ENCODE results near the gene DPP8.

Gene DPP8

DNA sequence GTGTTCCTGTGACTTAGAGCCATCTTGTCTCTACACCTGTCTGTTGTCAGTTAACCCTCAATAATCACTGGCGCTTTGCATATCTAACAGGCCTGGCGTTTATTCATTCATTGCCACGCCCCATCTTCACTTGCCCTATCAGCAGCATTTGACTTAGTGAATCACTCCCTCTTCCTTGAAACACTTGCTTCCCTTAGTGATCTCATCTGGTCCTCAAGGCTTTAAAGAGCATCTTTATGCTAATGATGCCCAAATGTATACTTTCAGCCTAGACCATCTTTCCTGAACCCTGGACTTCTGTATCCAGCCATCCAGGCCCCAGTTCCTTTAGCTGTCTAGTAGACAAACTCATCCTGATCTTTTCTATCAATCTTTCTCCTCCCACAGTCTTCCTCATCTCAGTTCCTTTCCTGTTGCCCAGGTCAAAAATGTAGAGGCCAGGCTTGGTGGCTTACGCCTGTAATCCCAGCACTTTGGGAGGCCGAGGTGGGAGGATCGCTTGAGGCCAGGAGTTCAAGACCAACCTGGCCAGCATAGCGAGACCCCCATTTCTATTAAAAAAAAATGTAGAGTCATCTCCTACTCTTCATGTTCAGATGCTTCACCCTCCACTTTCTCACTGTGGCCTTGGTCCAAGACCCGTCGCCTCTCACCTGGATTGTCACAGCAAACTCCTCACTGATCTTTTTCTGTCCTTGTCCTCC, 93.4 kb downstream of the DPP8 start:
- Histone ChIP-seq H3K4me3 (ENCODE audit: low read length) (no peak overlapping the region), H3K36me3 (ENCODE audit: control insufficient read depth, insufficient read depth, low read length, severe bottlenecking) (no peaks in the 10 kb centered on the region), H3K9ac (ENCODE audit: low read length) (no peak overlapping the region), H3K9me3 (ENCODE audit: control insufficient read depth, low read length) (no peaks in the 10 kb centered on the region), H3K4me1 (ENCODE audit: control insufficient read depth, insufficient read depth, low read length) (peaks cover 12% of the 10 kb centered on the region), H3K27me3 (replicated peaks; ENCODE audit: control insufficient read depth, insufficient read depth, low read length) (peaks cover 23% of the 10 kb centered on the region)
- peak; percentile 20 for DNase-seq (ENCODE audit: low read depth)

- Histone ChIP-seq H3K9ac (ENCODE audit: low read length) (no peak overlapping the region), H3K4me3 (ENCODE audit: low read length) (peak overlapping the region; percentile 27), H3K27me3 (replicated peaks; ENCODE audit: control insufficient read depth, insufficient read depth, low read length) (peaks cover 30% of the 10 kb centered on the region), H3K36me3 (ENCODE audit: control insufficient read depth, insufficient read depth, low read length, severe bottlenecking) (no peaks in the 10 kb centered on the region), H3K9me3 (ENCODE audit: control insufficient read depth, low read length) (no peaks in the 10 kb centered on the region), H3K4me1 (ENCODE audit: control insufficient read depth, insufficient read depth, low read length) (peaks cover 12% of the 10 kb centered on the region)
- DNase-seq (ENCODE audit: low read depth), result no peak
Observed at GRCh38 chr15:65423150-65423975, 94.1 kb downstream of the DPP8 start.

DNA sequence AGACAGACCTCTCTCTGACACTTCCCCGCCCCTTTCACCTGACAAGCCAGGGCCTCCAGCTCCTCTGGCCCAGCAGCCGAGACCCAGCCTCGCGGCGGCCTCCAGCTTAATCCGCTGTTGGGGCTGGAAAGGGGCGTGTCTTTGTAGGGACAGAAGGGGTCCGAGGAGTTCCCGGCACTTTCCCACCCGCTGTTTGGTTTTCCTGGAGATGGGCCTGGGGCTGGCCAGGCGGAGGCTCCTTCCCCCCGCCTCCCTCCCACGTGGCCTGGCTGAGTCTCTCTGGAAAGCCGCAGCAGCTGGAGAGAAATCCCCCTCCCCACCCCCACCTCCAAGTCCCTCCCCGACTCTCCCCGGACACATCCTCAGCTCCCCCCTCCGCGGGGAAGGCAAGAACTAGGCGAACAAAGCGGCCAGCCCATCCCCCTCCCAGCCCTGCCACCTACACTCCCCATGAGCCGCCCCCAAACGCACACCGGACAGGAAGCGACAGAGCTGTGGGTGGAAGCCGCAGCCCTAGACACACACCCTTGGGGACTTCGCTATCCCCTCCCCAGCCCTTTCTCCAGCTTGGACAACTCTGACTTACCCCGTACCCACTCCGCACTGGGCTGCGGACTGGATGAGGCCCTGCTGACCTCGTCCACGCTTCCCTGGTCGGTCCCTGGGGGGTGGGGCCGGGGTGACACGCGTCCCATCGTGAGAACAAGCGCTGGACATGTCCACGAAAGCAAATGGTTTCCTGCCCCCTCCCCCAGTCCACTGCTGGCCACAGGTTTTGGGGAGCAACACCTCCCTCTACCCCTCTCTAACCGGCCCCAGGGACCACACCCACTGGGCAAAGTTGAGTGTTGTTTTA, 95.9 kb downstream of the DPP8 start:
- peak overlapping the region; percentile 77 for H3K4me3 ChIP-seq (ENCODE audit: low read length)
- H3K36me3 ChIP-seq (ENCODE audit: control insufficient read depth, insufficient read depth, low read length, severe bottlenecking), result no peaks in the 10 kb centered on the region
- peaks cover 12% of the 10 kb centered on the region for H3K4me1 ChIP-seq (ENCODE audit: control insufficient read depth, insufficient read depth, low read length)
- peak overlapping the region; percentile 42 for H3K9ac ChIP-seq (ENCODE audit: low read length)
- DNase-seq (ENCODE audit: low read depth), result peak; percentile 65
- no peaks in the 10 kb centered on the region for H3K9me3 ChIP-seq (ENCODE audit: control insufficient read depth, low read length)
- H3K27me3 ChIP-seq (replicated peaks; ENCODE audit: control insufficient read depth, insufficient read depth, low read length), result peaks cover 43% of the 10 kb centered on the region

DNA sequence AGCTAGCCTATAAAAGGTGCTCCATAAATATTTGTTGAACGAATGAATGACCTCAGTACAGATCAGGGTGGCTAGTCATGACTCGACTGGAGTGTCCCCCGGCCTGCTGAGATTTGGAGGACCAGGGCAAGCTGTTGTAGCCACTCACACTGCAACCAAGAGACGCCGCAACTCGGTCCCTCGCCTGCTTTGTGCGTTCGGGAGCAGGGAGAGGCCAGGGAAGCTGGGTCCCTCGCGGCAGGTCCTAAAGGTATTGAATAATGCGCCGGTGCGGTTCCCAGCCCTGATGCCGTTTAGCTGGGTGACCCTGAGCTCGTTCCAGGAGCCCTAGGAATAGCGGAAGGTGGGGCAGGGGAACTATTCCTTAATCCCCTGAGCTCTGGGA, 96.5 kb downstream of the DPP8 start:
- no peak for DNase-seq (ENCODE audit: low read depth)
- Histone ChIP-seq H3K36me3 (ENCODE audit: control insufficient read depth, insufficient read depth, low read length, severe bottlenecking) (no peaks in the 10 kb centered on the region), H3K4me1 (ENCODE audit: control insufficient read depth, insufficient read depth, low read length) (peaks cover 12% of the 10 kb centered on the region), H3K4me3 (ENCODE audit: low read length) (peak overlapping the region; percentile 77), H3K9ac (ENCODE audit: low read length) (no peak overlapping the region), H3K9me3 (ENCODE audit: control insufficient read depth, low read length) (no peaks in the 10 kb centered on the region), H3K27me3 (replicated peaks; ENCODE audit: control insufficient read depth, insufficient read depth, low read length) (peaks cover 45% of the 10 kb centered on the region)

GRCh38 chr15:65418596-65418995, 98.9 kb downstream of the DPP8 start:
- no peak overlapping the region for H3K4me3 ChIP-seq (ENCODE audit: low read length)
- H3K36me3 ChIP-seq (ENCODE audit: control insufficient read depth, insufficient read depth, low read length, severe bottlenecking), result no peaks in the 10 kb centered on the region
- no peaks in the 10 kb centered on the region for H3K9me3 ChIP-seq (ENCODE audit: control insufficient read depth, low read length)
- H3K9ac ChIP-seq (ENCODE audit: low read length), result no peak overlapping the region
- DNase-seq (ENCODE audit: low read depth), result no peak
- peaks cover 19% of the 10 kb centered on the region for H3K4me1 ChIP-seq (ENCODE audit: control insufficient read depth, insufficient read depth, low read length)
- peaks cover 56% of the 10 kb centered on the region for H3K27me3 ChIP-seq (replicated peaks; ENCODE audit: control insufficient read depth, insufficient read depth, low read length)

GRCh38 chr15:65416845-65417416, 100.6 kb downstream of the DPP8 start:
- H3K4me1 ChIP-seq (ENCODE audit: control insufficient read depth, insufficient read depth, low read length), result peaks cover 13% of the 10 kb centered on the region
- DNase-seq (ENCODE audit: low read depth), result no peak
- no peaks in the 10 kb centered on the region for H3K9me3 ChIP-seq (ENCODE audit: control insufficient read depth, low read length)
- peaks cover 50% of the 10 kb centered on the region for H3K27me3 ChIP-seq (replicated peaks; ENCODE audit: control insufficient read depth, insufficient read depth, low read length)
- no peak overlapping the region for H3K4me3 ChIP-seq (ENCODE audit: low read length)
- H3K9ac ChIP-seq (ENCODE audit: low read length), result no peak overlapping the region
- no peaks in the 10 kb centered on the region for H3K36me3 ChIP-seq (ENCODE audit: control insufficient read depth, insufficient read depth, low read length, severe bottlenecking)

GRCh38 chr15:65414841-65415621, 102.5 kb downstream of the DPP8 start:
- DNase-seq (ENCODE audit: low read depth), result peak; percentile 68
- H3K4me1 ChIP-seq (ENCODE audit: control insufficient read depth, insufficient read depth, low read length), result peaks cover 7% of the 10 kb centered on the region
- no peak overlapping the region for H3K4me3 ChIP-seq (ENCODE audit: low read length)

GRCh38 chr15:65413760-65414144, 103.7 kb downstream of the DPP8 start:
- Histone ChIP-seq H3K4me3 (ENCODE audit: low read length) (no peak overlapping the region), H3K27me3 (replicated peaks; ENCODE audit: control insufficient read depth, insufficient read depth, low read length) (peaks cover 33% of the 10 kb centered on the region), H3K4me1 (ENCODE audit: control insufficient read depth, insufficient read depth, low read length) (peaks cover 7% of the 10 kb centered on the region), H3K36me3 (ENCODE audit: control insufficient read depth, insufficient read depth, low read length, severe bottlenecking) (no peaks in the 10 kb centered on the region), H3K9me3 (ENCODE audit: control insufficient read depth, low read length) (no peaks in the 10 kb centered on the region), H3K9ac (ENCODE audit: low read length) (no peak overlapping the region)
- no peak for DNase-seq (ENCODE audit: low read depth)

More at GRCh38 chr15:65414841-65415621, 102.5 kb downstream of the DPP8 start:
- Histone ChIP-seq H3K36me3 (ENCODE audit: control insufficient read depth, insufficient read depth, low read length, severe bottlenecking) (no peaks in the 10 kb centered on the region), H3K9ac (ENCODE audit: low read length) (no peak overlapping the region), H3K9me3 (ENCODE audit: control insufficient read depth, low read length) (no peaks in the 10 kb centered on the region), H3K27me3 (replicated peaks; ENCODE audit: control insufficient read depth, insufficient read depth, low read length) (peaks cover 36% of the 10 kb centered on the region)

- H3K36me3 ChIP-seq (ENCODE audit: control insufficient read depth, insufficient read depth, low read length, severe bottlenecking), result no peaks in the 10 kb centered on the region
- H3K9me3 ChIP-seq (ENCODE audit: control insufficient read depth, low read length), result no peaks in the 10 kb centered on the region
- peaks cover 7% of the 10 kb centered on the region for H3K4me1 ChIP-seq (ENCODE audit: control insufficient read depth, insufficient read depth, low read length)
- no peak overlapping the region for H3K9ac ChIP-seq (ENCODE audit: low read length)
- peaks cover 27% of the 10 kb centered on the region for H3K27me3 ChIP-seq (replicated peaks; ENCODE audit: control insufficient read depth, insufficient read depth, low read length)
- H3K4me3 ChIP-seq (ENCODE audit: low read length), result no peak overlapping the region
- no peak for DNase-seq (ENCODE audit: low read depth)
Observed at GRCh38 chr15:65413051-65413759, 104.3 kb downstream of the DPP8 start.

- Histone ChIP-seq H3K9me3 (ENCODE audit: control insufficient read depth, low read length) (no peaks in the 10 kb centered on the region), H3K27me3 (replicated peaks; ENCODE audit: control insufficient read depth, insufficient read depth, low read length) (peaks cover 24% of the 10 kb centered on the region), H3K9ac (ENCODE audit: low read length) (no peak overlapping the region), H3K4me3 (ENCODE audit: low read length) (no peak overlapping the region), H3K36me3 (ENCODE audit: control insufficient read depth, insufficient read depth, low read length, severe bottlenecking) (no peaks in the 10 kb centered on the region), H3K4me1 (ENCODE audit: control insufficient read depth, insufficient read depth, low read length) (peaks cover 7% of the 10 kb centered on the region)
- DNase-seq (ENCODE audit: low read depth), result no peak
Observed at GRCh38 chr15:65412556-65412955, 104.9 kb downstream of the DPP8 start.

Data from adipocyte (in vitro differentiated cells).